Effector memory CD4-positive, alpha-beta T cell (primary cell): ENCODE measurements around the gene SLX4IP.

Source experiments
- DNase-seq, 3 donors: peaks; one replicate each; pipeline ENCODE4 v3.0.0-alpha.2; 2020
- H3K27ac ChIP-seq: 2 replicates; pipeline ENCODE4 v1.7.0; 2013; ENCODE audit warnings: mild to moderate bottlenecking, low read length, moderate library complexity; ENCODE audit not compliant: insufficient read depth, poor library complexity, severe bottlenecking
- H3K27me3 ChIP-seq: replicated peaks from 2 replicates; pipeline ENCODE4 v1.7.0; 2013; ENCODE audit warnings: mild to moderate bottlenecking, low read length; ENCODE audit not compliant: insufficient read depth, control insufficient read depth, poor library complexity, severe bottlenecking
- H3K36me3 ChIP-seq: 2 replicates; pipeline ENCODE4 v1.7.0; 2013; ENCODE audit warnings: mild to moderate bottlenecking, low read length, moderate library complexity; ENCODE audit not compliant: control insufficient read depth, insufficient read depth
- H3K4me1 ChIP-seq: 2 replicates; pipeline ENCODE4 v1.7.0; 2013; ENCODE audit warnings: low read length, mild to moderate bottlenecking; ENCODE audit not compliant: control insufficient read depth, insufficient read depth, poor library complexity, severe bottlenecking
- H3K4me3 ChIP-seq: 2 replicates; pipeline ENCODE4 v1.7.0; 2013; ENCODE audit warnings: low read length, low read depth, mild to moderate bottlenecking; ENCODE audit not compliant: insufficient read depth, poor library complexity, severe bottlenecking
- H3K9me3 ChIP-seq: 2 replicates; pipeline ENCODE4 v1.7.0; 2013; ENCODE audit warnings: mild to moderate bottlenecking, low read length, moderate library complexity; ENCODE audit not compliant: control insufficient read depth

SLX4IP gene

DNA sequence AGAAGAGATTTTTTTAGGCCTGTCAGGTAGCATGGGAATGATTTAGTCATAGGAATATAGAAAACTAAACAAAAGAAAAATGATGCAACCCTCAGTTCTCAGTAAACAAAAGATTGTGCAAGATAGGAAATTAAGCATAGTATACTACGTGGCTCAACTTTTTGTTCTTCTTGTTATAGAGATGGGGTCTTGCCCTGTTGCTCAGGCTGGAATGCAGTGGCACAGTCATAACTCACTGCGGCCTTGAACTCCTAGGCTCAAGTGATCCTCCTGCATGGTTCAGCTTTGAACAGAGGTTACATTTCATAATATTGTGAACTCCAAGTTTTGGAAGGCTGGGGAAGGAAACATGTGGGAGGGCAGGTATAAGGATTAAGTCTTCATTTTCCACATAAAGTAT lies 28.5 kb downstream of the SLX4IP start:
- Histone ChIP-seq H3K9me3 (no peaks in the 10 kb centered on the region), H3K36me3 (no peaks in the 10 kb centered on the region), H3K4me3 (no peak overlapping the region), H3K27me3 (no peaks in the 10 kb centered on the region), H3K4me1 (peaks cover 9% of the 10 kb centered on the region), H3K27ac (no peak overlapping the region)
- DNase-seq: no peak

GRCh38 chr20:10465135-10465534 lies 30.0 kb downstream of the SLX4IP start:
- no peak overlapping the region for H3K27ac ChIP-seq
- no peak for DNase-seq

GRCh38 chr20:10466325-10466724 lies 31.2 kb downstream of the SLX4IP start:
- peaks cover 6% of the 10 kb centered on the region for H3K4me1 ChIP-seq
- H3K9me3 ChIP-seq: no peaks in the 10 kb centered on the region
- no peak for DNase-seq
- H3K4me3 ChIP-seq: no peak overlapping the region
- no peaks in the 10 kb centered on the region for H3K27me3 ChIP-seq
- H3K27ac ChIP-seq: no peak overlapping the region
- H3K36me3 ChIP-seq: no peaks in the 10 kb centered on the region

More at GRCh38 chr20:10465135-10465534, 30.0 kb downstream of the SLX4IP start:
- no peak overlapping the region for H3K4me3 ChIP-seq
- peaks cover 9% of the 10 kb centered on the region for H3K4me1 ChIP-seq
- H3K9me3 ChIP-seq: no peaks in the 10 kb centered on the region
- H3K27me3 ChIP-seq: no peaks in the 10 kb centered on the region
- H3K36me3 ChIP-seq: no peaks in the 10 kb centered on the region

GRCh38 chr20:10466855-10467254 lies 31.8 kb downstream of the SLX4IP start:
- H3K4me3 ChIP-seq: no peak overlapping the region
- H3K36me3 ChIP-seq: no peaks in the 10 kb centered on the region
- H3K9me3 ChIP-seq: no peaks in the 10 kb centered on the region
- H3K27ac ChIP-seq: no peak overlapping the region
- peaks cover under 1% of the 10 kb centered on the region for H3K4me1 ChIP-seq
- no peak for DNase-seq
- H3K27me3 ChIP-seq: no peaks in the 10 kb centered on the region

DNA sequence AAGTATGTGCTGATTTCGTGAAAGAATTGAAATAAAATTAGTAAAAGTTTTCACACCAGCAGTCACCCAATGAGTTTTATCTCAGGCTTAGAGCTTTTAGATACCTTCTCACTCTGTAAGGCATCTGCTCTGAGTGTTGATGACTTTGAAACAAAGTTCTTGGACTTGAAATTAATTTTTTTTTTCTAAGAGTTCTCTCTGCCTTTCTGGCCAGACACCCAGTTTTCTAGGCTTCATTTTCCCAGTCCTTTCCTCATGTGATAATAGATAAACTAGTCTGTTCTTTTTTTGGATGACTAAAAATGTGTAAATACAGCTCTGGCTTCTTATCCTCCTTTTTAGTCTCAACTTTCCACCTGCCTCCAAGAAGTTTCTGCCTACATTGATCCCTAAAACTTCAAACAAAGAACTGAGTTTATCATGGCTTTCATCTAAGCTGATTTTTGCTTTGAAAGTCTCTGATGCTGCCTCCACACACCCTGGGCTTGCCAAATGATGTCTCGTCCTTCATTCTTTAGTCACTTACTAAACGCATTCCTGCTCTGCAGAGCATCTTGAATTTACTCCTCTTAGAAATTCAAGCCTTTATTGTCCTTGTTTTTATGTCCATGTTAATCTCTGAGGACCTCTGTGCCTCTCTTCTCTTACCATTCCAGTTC lies 32.7 kb downstream of the SLX4IP start:
- H3K27ac ChIP-seq: no peak overlapping the region
- H3K36me3 ChIP-seq: no peaks in the 10 kb centered on the region
- H3K27me3 ChIP-seq: no peaks in the 10 kb centered on the region
- H3K4me1 ChIP-seq: no peaks in the 10 kb centered on the region
- H3K9me3 ChIP-seq: no peaks in the 10 kb centered on the region
- no peak overlapping the region for H3K4me3 ChIP-seq
- no peak for DNase-seq

DNA sequence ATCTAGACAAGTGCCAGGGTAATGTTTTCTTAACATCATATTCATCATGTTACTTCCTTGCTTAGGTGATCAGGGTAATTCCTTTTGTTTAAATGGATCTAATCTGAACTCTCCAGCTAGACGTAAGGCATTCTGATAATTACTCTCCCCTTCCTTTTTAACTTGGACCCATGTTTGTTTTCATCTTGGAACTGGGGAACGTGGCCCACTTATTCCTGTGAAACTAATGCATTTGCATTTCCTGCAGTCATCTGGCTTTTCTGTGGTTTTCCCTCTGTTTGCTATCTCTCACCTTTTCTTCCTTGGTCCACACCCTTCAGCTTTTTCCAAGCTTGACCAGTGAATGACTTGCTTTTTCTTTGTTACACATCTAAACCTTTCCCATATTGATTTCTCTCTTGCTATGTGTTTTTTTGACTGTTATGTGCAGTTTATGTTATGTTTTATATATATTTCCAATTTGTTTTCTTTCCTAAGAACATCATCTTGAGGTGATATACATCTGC lies 33.3 kb downstream of the SLX4IP start:
- Histone ChIP-seq H3K9me3 (no peaks in the 10 kb centered on the region), H3K27ac (no peak overlapping the region), H3K4me1 (no peaks in the 10 kb centered on the region), H3K4me3 (no peak overlapping the region), H3K27me3 (no peaks in the 10 kb centered on the region), H3K36me3 (no peaks in the 10 kb centered on the region)
- no peak for DNase-seq

DNA sequence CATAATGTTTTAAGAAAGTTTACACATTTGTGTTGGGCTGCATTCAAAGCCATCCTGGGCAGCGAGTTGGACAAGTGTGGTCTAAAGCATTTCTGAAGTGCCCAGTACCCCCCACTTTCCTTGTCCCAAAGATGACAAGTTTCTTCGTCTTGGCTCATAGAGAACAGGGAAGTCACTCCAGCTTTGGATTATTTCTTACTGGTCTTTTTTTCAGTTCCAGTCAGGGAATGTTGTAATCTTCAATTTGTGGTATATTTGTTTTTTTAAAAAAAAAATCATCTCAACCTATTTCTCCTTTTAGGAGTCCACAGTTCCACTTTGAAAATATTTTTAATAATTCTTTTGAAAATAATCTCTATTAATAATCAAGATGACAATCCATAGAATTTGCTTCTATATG lies 34.0 kb downstream of the SLX4IP start:
- Histone ChIP-seq H3K36me3 (no peaks in the 10 kb centered on the region), H3K4me3 (no peak overlapping the region), H3K9me3 (no peaks in the 10 kb centered on the region), H3K4me1 (no peaks in the 10 kb centered on the region), H3K27ac (no peak overlapping the region), H3K27me3 (no peaks in the 10 kb centered on the region)
- DNase-seq: no peak

DNA sequence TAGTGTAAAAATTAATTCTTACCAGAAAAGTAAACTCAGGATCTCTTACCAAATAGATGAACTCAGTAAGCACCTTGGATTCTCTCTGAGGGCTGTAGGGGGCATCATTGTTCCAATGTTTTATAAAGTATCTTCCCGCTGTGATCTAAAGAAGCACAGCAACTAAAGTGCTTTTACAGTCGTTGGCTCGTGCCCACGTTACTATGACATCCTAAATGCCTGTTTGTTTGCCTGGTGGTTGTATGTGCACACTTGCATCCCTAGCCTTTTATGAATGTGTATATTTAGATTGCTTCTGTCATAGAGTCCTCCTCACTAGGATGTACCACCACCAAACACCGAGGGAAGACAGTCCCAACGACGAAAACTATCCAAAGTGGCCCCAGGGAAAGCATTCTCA lies 34.5 kb downstream of the SLX4IP start:
- Histone ChIP-seq H3K9me3 (no peaks in the 10 kb centered on the region), H3K27me3 (no peaks in the 10 kb centered on the region), H3K27ac (no peak overlapping the region), H3K4me3 (no peak overlapping the region), H3K36me3 (no peaks in the 10 kb centered on the region), H3K4me1 (no peaks in the 10 kb centered on the region)
- no peak for DNase-seq

DNA sequence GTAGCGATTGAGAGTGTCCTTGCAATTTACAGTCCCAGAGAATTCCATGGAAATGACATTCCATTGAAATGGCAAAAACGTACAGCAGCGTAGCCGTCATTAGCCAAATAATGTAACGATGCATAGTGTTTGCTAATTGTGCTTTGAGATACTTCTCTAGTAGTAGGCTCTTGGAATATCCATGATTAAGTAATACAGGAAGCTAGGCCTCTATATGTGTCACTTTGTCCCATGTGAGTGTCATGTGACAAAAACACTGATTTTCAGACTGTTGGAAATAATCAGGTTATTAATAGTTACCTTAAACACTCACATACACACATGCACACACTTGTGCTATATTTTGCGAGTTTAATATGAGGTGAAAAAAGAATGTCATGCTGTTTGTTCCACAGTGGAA lies 35.2 kb downstream of the SLX4IP start:
- Histone ChIP-seq H3K27me3 (no peaks in the 10 kb centered on the region), H3K4me3 (no peak overlapping the region), H3K4me1 (no peaks in the 10 kb centered on the region), H3K9me3 (no peaks in the 10 kb centered on the region), H3K36me3 (no peaks in the 10 kb centered on the region), H3K27ac (no peak overlapping the region)
- no peak for DNase-seq

DNA sequence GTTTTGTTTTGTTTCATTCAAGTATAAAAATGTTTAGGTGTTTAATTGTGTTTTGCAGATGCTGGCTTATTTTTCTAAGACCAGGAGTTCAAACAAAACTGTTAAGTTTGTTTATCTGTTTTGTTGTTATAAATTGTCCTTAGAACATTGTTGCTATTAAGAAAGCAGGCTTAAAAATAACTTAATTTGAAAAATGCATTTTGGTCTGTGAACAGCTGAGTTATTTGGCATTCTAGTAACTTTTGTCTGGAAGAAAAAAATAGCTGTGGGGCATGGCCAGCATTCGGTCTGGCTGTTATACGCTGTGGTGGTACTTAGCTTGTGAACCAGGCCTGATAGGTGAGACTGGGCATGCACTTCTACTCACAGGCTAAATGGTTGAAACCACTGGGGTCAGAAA lies 37.8 kb downstream of the SLX4IP start:
- Histone ChIP-seq H3K27me3 (no peaks in the 10 kb centered on the region), H3K4me1 (no peaks in the 10 kb centered on the region), H3K36me3 (no peaks in the 10 kb centered on the region), H3K9me3 (no peaks in the 10 kb centered on the region), H3K4me3 (no peak overlapping the region), H3K27ac (no peak overlapping the region)
- no peak for DNase-seq
